Right atrium auricular region (tissue), 2 donors: Measurements from ENCODE around the gene DMKN. TPM values are rescaled to one million over a fixed set of nuclear protein-coding genes. Genes with fewer than 3 reads are reported as not detected.

Source experiments
- DNase-seq: peaks from one replicate; pipeline ENCODE4 v3.0.0-alpha.2; 2019; ENCODE audit warnings: low spot score
- H3K27ac ChIP-seq, 2 donors: fragments of 200-600 bp; sonication (generic); 1 replicate in 1 of 2; 2 replicates in 1 of 2; pipeline ENCODE4 v1.5.1; 2016 to 2019
- H3K27me3 ChIP-seq, 2 donors: fragments of 200-600 bp; sonication (generic); one replicate each; pipeline versions ENCODE4 v1.5.1 to v1.6.0; 2017 to 2019
- H3K36me3 ChIP-seq: fragments of 200-600 bp; sonication (generic); one replicate; pipeline ENCODE4 v1.5.1; 2016
- H3K4me1 ChIP-seq, 2 donors: fragments of 200-600 bp; sonication (generic); one replicate each; pipeline versions ENCODE4 v1.5.1 to v1.6.0; 2017 to 2019
- H3K4me3 ChIP-seq, 2 donors: fragments of 200-600 bp; sonication (generic); 1 replicate in 1 of 2; 2 replicates in 1 of 2; pipeline ENCODE4 v1.5.1; 2017 to 2019; ENCODE audit warnings: mild to moderate bottlenecking in 1 of 2, moderate library complexity in 1 of 2
- H3K9me3 ChIP-seq, 2 donors: fragments of 200-600 bp; sonication (generic); one replicate each; pipeline ENCODE4 v1.5.1; 2019
- total RNA-seq, 2 donors: library from RNA; depleted of rRNA; stranded (reverse); fragments of >200 nt; gene quantifications; one replicate each; pipeline ENCODE4 v1.1.0, GENCODE V29; 2016
- TF ChIP-seq, protein P1 (sequence below), 2 donors: fragments of 200-600 bp; sonication (generic); IDR thresholded peaks; one replicate each; pipeline ENCODE4 v1.5.1; 2019; ENCODE audit warnings: antibody characterized with exemption in 2 of 2

DMKN gene
- total RNA-seq, 2 donors from 2014 or later: 6.9 to 52.4 TPM

DNA sequence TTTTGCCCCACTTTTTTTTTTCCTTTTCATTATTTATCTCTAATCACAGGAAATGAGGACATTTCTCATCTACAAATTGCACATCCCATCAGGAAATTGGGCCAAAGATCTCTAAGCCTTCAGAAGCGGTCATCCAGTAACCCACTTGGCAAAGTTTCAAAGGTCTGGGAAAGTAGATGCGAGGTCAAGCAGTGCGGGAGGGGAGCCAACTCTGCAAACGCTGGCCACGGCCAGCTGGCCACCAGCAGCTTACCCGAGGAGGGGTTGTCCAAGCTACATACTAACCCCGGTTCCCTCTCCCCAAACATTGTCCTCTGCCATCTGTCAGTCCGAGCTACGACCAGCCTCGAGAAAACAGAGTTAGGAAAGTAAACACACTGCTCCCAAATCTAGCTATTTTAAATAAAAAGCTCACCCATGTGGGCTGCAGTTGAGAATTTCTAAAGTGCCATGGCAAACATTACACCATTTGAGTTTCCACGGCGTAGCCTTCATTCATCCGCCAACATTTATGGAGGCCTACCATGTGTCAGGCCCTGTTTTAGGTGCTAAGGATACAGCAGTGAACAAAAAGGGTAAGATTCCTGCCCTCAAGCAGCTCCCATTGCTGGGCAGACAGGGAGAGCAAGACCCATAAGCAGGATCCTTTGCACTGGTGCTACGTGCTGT lies 53.9 kb downstream of the DMKN start:
- no peaks in the 10 kb centered on the region for H3K27me3 ChIP-seq
- DNase-seq: no peak
- no peaks in the 10 kb centered on the region for H3K9me3 ChIP-seq
- peaks cover 0 to 34% of the 10 kb centered on the region in 2 donors for H3K4me1 ChIP-seq
- H3K27ac ChIP-seq: peak overlapping the region in 1 of 2 donors; percentile 27
- no peak overlapping the region for H3K4me3 ChIP-seq
- H3K36me3 ChIP-seq: no peaks in the 10 kb centered on the region
- TF ChIP-seq, protein P1, sequence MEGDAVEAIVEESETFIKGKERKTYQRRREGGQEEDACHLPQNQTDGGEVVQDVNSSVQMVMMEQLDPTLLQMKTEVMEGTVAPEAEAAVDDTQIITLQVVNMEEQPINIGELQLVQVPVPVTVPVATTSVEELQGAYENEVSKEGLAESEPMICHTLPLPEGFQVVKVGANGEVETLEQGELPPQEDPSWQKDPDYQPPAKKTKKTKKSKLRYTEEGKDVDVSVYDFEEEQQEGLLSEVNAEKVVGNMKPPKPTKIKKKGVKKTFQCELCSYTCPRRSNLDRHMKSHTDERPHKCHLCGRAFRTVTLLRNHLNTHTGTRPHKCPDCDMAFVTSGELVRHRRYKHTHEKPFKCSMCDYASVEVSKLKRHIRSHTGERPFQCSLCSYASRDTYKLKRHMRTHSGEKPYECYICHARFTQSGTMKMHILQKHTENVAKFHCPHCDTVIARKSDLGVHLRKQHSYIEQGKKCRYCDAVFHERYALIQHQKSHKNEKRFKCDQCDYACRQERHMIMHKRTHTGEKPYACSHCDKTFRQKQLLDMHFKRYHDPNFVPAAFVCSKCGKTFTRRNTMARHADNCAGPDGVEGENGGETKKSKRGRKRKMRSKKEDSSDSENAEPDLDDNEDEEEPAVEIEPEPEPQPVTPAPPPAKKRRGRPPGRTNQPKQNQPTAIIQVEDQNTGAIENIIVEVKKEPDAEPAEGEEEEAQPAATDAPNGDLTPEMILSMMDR (IDR thresholded peaks at IDR 0.05): no peak

DNA sequence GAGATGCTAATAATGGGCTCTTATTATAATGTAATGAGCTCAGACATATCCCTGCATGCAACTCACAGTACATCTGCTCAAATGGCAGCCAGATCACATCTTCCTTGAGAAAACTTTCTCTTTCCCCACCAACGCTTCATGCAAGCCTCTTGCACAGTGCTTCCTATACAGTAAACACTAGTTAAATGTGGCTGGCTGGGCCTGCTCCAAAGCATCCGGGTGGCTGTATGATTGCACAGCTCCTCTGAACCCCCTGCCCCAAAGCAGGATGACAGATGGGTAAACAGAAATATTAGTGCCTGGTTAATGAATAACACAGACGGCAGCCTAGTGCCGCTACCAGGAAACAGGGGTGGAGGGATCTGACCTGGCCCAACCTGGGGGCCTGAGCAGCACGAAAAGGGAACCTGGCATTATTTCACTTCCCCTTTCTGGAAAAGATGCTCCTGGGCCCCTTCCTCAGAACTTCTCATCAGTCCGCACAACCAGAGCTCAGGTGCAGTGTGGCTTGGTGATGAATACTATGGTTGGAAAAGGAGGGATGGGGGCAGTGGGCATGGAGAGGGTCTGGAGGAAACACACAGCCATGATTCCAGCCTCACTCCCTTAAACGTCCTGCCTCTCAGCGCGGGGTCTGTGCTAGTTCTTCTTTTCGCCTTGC lies 54.6 kb downstream of the DMKN start:
- no peak overlapping the region for H3K4me3 ChIP-seq
- peak overlapping the region in 1 of 2 donors; percentile 27 for H3K27ac ChIP-seq
- peaks cover 0 to 34% of the 10 kb centered on the region in 2 donors for H3K4me1 ChIP-seq
- no peaks in the 10 kb centered on the region for H3K9me3 ChIP-seq
- no peaks in the 10 kb centered on the region for H3K36me3 ChIP-seq
- DNase-seq: no peak
- TF ChIP-seq, protein P1 (IDR thresholded peaks at IDR 0.05): no peak
- H3K27me3 ChIP-seq: no peaks in the 10 kb centered on the region

DNA sequence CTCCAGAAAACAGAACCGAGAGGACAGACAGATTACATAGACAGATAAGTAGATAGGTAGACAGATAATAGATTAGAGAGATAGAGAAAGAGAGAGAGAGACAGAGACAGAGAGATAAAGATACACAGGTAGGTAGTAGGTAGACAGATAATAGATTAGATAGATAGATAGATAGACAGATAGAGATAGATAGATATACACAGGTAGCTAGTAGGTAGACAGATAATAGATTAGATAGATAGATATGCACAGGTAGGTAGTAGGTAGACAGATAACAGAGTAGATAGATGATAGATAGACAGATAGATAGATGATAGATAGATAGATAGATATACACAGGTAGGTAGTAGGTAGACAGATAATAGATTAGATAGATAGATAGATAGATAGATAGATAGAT lies 55.3 kb downstream of the DMKN start:
- H3K4me3 ChIP-seq: no peak overlapping the region
- H3K27ac ChIP-seq: no peak overlapping the region
- H3K9me3 ChIP-seq: no peaks in the 10 kb centered on the region
- H3K27me3 ChIP-seq: no peaks in the 10 kb centered on the region
- H3K36me3 ChIP-seq: no peaks in the 10 kb centered on the region
- peaks cover 0 to 34% of the 10 kb centered on the region in 2 donors for H3K4me1 ChIP-seq
- DNase-seq: no peak
- TF ChIP-seq, protein P1 (IDR thresholded peaks at IDR 0.05): no peak

DNA sequence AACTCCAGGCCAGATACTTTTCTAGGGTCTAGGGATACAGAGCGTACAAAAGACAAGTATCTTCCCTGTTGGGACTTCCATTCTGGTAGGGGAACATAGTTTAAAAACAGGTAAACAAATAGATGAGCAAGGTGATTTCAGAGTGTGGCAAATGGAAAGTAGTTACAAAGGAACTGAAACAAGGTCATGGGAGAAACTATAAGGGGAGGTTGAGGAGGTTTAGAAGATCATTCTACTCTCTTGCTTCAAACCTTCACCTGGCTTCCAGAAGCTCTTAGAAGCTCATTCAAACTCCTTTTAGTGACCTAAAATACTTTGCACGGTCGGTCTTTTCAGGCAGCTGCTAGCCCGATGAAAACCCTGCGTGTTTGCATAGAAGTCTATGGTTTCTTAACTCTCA lies 56.3 kb downstream of the DMKN start:
- no peaks in the 10 kb centered on the region for H3K9me3 ChIP-seq
- no peak for DNase-seq
- H3K27me3 ChIP-seq: no peaks in the 10 kb centered on the region
- no peak overlapping the region for H3K27ac ChIP-seq
- H3K4me1 ChIP-seq: peaks cover 0 to 23% of the 10 kb centered on the region in 2 donors
- no peaks in the 10 kb centered on the region for H3K36me3 ChIP-seq
- H3K4me3 ChIP-seq: no peak overlapping the region
- TF ChIP-seq, protein P1 (IDR thresholded peaks at IDR 0.05): no peak

DNA sequence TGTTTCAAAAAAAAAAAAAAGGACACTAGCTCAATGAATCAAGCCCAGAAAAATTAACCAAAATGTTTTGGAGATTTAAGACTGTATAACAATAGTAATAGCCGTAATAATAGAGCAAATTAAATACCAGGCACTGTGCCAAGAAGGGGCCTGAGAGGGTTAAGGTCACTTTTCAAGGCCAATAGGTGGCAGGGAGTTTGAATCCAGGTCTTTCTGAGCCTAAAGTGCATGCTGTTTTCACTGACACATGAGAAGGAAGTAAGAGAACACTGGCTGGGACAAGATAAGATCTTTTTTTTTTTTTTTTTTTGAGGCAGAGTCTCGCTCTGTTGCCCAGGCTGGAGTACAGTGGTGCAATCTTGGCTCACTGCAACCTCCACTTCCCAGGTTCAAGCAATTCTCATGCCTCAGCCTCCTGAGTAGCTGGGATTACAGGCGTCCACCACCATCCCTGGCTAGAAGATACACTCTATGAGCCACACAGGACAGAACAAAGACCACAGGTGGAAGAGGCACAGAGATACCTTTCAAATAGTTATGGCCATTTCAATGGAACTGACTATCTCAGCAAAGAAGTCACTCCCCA lies 57.7 kb downstream of the DMKN start:
- Histone ChIP-seq H3K4me3 (no peak overlapping the region), H3K4me1 (peaks cover 0 to 15% of the 10 kb centered on the region in 2 donors), H3K9me3 (no peaks in the 10 kb centered on the region), H3K27ac (no peak overlapping the region), H3K27me3 (no peaks in the 10 kb centered on the region), H3K36me3 (no peaks in the 10 kb centered on the region)
- TF ChIP-seq, protein P1 (IDR thresholded peaks at IDR 0.05): no peak
- DNase-seq: no peak
